ENCODE results near the gene FAM168B.

The FAM168B gene

DNA sequence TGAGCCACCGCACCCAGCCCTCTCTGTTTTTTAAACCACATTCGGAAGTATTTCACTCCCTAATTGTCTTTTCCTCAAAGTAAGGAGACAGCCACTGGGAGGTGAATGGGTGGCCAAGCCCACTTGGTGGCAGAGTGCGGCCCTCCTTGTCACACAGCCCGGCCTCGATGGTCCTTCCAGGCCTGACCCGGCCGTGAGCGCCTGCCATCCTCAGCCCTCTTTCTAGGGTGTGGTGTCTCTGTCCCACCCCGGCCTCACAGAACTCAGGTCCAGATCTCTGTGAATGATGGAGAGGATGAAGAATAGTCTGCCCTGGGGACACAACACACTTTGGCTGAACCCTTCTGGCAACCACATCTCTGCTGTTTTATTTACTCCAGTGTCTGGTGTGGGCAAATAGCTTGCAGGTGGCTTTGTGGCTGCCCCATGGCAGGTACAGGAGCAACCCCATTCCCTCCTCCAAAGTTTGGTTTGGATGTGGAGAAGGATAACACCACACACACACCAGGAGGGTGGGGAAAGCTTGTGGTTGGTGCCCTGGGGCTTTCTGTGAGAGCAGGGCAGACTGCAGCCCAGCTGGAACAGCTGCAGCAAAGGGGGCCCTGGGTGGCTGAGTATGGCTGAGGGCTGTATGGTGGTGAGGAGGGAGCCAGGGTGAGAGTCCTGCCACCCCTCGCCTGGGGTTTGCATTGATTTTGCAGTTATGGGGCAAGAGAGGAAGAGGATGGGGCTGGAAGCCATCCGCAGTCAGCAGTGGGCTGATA is 88.6 kb downstream of the FAM168B start:
- no peaks in the 10 kb centered on the region for H3K4me1 ChIP-seq (ENCODE audit: low read length)
- no peak overlapping the region for H3K4me2 ChIP-seq (ENCODE audit: low read depth, low read length)
- DNase-seq: no peak
- no peak for TF ChIP-seq EZH2phosphoT487 (IDR thresholded peaks at IDR 0.05; ENCODE audit: low read length)
- no peak for TF ChIP-seq EZH2 (optimal IDR thresholded peaks at IDR 0.05; ENCODE audit: low read depth, low read length)
- no peak for TF ChIP-seq CTCF (IDR thresholded peaks at IDR 0.05; ENCODE audit: low read length)
- H3K27ac ChIP-seq (ENCODE audit: low read length): no peak overlapping the region
- H2AFZ ChIP-seq (ENCODE audit: low read length): no peak overlapping the region
- H3K79me2 ChIP-seq (ENCODE audit: low read length): no peaks in the 10 kb centered on the region
- no peaks in the 10 kb centered on the region for H3F3A ChIP-seq (ENCODE audit: insufficient read depth, low read length)
- H3K36me3 ChIP-seq (replicated peaks; ENCODE audit: insufficient read depth, low read length): no peaks in the 10 kb centered on the region
- H3K9ac ChIP-seq (ENCODE audit: low read length): no peak overlapping the region
- no peaks in the 10 kb centered on the region for H4K20me1 ChIP-seq (ENCODE audit: insufficient read depth, low read length)
- no peaks in the 10 kb centered on the region for H3K9me3 ChIP-seq (replicated peaks; ENCODE audit: insufficient read depth, low read length)
- no peaks in the 10 kb centered on the region for H3K9me2 ChIP-seq (replicated peaks; ENCODE audit: insufficient read depth, low read length)
- no peak overlapping the region for H3K4me3 ChIP-seq (ENCODE audit: low read length)
- no peaks in the 10 kb centered on the region for H3K27me3 ChIP-seq (replicated peaks; ENCODE audit: insufficient read depth, low read length)

- TF ChIP-seq EZH2 (optimal IDR thresholded peaks at IDR 0.05; ENCODE audit: low read depth, low read length) (no peak), CTCF (IDR thresholded peaks at IDR 0.05; ENCODE audit: low read length) (no peak), EZH2phosphoT487 (IDR thresholded peaks at IDR 0.05; ENCODE audit: low read length) (no peak)
- no peak overlapping the region for H3K4me3 ChIP-seq (ENCODE audit: low read length)
- no peak overlapping the region for H2AFZ ChIP-seq (ENCODE audit: low read length)
- no peaks in the 10 kb centered on the region for H3K4me1 ChIP-seq (ENCODE audit: low read length)
- H3K27me3 ChIP-seq (replicated peaks; ENCODE audit: insufficient read depth, low read length): no peaks in the 10 kb centered on the region
- no peaks in the 10 kb centered on the region for H3K79me2 ChIP-seq (ENCODE audit: low read length)
- no peaks in the 10 kb centered on the region for H3F3A ChIP-seq (ENCODE audit: insufficient read depth, low read length)
- no peak overlapping the region for H3K4me2 ChIP-seq (ENCODE audit: low read depth, low read length)
- no peaks in the 10 kb centered on the region for H3K9me3 ChIP-seq (replicated peaks; ENCODE audit: insufficient read depth, low read length)
- no peaks in the 10 kb centered on the region for H3K9me2 ChIP-seq (replicated peaks; ENCODE audit: insufficient read depth, low read length)
- no peak overlapping the region for H3K9ac ChIP-seq (ENCODE audit: low read length)
- no peak for DNase-seq
- H3K27ac ChIP-seq (ENCODE audit: low read length): no peak overlapping the region
- H4K20me1 ChIP-seq (ENCODE audit: insufficient read depth, low read length): no peaks in the 10 kb centered on the region
- no peaks in the 10 kb centered on the region for H3K36me3 ChIP-seq (replicated peaks; ENCODE audit: insufficient read depth, low read length)
Measured at GRCh38 chr2:130998561-130998960, 94.7 kb downstream of the FAM168B start.

Data from MM.1S (cell line).